COLO829 (cell line): Measurements from ENCODE around the gene CCDC167.
"Not testable (repeated sequence)": the region's sequence is repeated elsewhere in the genome, so short reads cannot be mapped to it uniquely, and the experiment has no call there.

Experiments used
- DNase-seq: peaks from one replicate; pipeline ENCODE4 v3.0.0; 2012; ENCODE audit warnings: low spot score

Gene CCDC167

DNA sequence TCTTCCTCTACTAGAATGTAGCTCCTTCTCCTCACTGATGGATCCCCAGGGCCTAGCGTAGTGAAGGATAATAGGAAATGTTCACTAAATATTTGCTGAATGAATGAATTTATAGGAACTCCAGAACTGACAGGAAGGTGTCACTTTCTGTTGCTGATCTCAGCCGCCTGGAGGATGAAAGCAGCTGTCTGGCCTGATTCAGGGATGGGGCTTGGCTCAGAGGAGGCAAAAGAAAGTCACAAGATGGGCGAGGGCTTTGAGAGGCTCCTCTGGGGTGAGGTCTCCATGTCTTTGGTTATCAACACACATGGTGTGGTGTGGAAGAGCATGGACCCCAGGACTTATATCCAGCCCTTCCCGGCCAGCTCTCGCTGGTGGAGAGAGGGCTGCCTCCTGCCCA is 11.5 kb upstream of the CCDC167 start:
- no peak for DNase-seq

- DNase-seq: no peak
Observed at GRCh38 chr6:37507690-37508421, 8.2 kb upstream of the CCDC167 start.

GRCh38 chr6:37507077-37507476 is 7.4 kb upstream of the CCDC167 start:
- no peak for DNase-seq

DNA sequence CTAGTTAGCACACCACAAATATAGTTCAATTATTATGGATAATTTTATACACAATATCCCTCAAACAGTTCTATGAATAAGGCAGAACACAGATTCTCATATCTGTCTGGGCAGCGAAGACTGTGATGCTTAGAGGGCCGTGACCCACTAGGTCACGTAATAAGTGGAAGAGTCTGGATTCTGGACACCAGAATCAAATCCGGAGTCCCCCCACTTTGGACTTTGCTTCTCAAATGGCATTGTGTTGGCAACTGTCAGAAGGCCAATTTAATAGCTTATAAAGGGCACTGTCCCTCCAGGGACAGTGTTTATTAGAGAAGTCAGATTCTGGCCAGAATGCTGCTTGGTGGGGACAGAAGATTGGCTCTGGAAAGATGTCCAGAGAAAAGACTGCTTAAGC is 6.8 kb upstream of the CCDC167 start:
- no peak for DNase-seq

GRCh38 chr6:37504024-37504423 is 4.3 kb upstream of the CCDC167 start:
- no peak for DNase-seq

DNA sequence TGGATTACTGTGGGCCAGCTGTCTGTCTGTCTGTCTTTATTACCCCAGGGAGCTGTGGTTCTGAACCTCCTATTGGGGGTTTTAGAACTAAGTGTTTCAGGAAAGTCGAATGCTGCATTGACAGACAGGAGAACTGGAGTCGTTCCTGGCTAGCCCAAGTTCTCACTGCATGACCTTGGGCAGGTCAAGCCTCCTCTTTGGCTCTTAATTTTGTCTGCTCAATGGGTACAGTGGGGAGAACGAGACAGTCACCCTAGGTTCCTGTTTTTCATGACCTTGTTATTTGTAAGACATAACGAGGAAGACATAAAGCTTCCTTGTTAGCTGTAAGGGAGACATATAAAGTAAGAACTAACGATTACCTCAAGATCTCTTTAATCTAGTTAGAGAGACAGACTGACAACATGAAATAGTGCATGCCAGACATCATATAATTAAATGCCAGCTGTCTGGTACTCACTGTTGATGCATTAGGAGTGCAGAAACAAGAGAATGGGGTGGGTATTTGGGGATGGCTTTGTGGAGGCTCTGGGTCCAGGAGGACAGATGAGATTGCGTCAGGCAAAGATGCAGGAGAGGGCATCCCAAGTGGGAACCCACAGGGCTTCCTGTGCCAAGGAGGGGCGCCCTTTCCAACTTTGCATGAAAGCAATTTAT is 3.7 kb upstream of the CCDC167 start:
- no peak for DNase-seq

DNA sequence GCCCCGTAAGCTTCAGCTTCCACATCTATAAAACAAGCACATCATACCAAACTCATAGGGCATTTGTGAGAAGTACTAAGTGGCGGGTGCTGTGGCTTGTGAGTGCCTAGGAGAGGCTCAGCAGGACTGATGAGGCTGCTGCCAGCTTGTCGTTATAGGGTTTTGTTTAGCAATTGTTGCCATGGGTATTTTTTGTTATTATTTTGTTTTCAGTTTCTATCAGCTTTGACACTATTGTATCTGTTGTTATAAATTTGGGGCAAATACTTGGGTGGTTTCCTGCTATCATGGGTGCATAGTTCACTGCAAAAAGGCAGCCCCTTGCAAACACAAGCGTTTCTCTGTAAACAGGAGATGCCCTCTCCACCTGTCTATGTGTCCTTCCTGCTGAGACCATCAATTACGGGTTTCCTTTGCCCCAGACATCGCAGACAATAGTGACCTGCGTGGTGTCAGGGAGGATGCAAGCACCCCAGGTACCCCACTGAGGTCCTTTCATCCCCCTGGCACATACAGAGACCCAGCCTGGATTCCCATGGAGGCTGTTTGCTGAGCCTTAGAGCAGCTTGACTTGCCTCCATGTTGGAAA is 3.1 kb upstream of the CCDC167 start:
- no peak for DNase-seq

GRCh38 chr6:37501632-37502491 is 2.2 kb upstream of the CCDC167 start:
- DNase-seq: no peak

DNA sequence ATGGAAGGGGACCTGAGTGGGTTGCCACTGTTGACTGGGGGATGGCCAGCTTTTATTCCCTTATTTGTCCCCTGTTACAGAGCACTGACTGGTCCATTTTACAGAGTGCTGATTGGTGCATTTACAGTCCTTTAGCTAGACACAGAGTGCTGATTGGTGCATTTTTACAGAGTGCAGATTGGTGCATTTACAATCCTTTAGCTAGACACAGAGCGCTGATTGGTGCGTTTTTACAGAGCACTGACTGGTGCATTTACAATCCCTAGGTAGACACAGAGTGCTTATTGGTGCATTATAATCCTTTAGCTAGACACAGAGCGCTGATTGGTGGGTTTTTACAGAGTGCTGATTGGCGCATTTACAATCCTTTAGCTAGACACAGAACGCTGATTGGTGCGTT is 1.2 kb upstream of the CCDC167 start:
- not testable (repeated sequence) for DNase-seq

DNA sequence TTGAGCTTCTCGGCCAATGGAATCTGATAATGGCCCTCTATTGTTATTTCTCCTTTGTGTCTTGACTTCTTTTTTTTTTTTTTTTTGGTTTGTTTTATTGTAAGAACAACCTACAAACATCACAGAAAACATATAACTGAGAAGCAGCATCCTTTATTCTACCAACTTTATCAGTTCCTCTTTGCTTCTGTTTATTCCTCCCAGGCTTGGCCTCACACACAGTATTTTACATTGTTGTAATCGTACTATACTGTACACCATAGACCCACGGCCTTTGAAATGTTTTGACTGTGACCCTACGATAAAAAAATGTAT is 558 bp upstream of the CCDC167 start:
- DNase-seq: no peak

DNA sequence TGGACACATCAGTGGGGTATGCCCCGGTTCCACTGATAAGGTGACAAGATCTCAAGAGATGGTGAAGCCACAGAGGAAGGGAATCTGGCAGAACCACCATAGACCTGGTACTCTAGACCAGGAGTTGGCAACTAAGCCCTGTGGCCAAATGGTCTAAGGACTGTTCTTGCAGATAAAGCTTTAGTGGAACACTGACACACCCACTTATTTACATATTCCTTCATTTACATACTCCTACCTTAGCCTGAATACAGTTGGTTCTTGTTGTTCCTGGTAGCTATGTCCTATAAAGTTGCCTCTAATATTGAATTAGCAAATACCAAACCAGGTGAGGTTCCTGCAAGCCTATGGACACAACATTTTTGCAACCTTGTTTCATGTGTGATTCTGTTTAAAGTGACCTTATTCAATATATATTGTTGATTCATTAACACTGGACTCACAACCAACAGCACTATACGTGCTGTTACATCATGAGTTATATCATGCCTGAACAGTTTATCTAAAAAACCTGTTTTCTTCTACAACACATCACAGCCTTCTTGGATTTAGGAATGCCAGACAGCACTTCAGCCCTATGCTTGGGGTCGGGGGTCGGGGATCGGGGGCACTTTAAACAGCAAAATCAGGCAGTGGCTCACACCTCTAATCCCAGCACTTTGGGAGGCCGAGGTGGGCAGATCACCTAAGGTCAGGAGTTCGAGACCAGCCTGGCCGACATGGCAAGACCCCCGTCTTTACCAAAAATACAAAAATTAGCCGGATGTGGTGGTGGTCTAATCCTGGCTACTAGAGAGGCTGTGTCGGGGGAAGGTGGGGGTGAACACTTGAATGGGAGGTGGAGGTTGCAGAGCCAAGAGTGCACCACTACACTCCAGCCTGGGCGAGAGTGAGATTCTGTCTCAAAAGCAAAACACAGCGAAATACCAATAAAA is 2.5 kb downstream of the CCDC167 start:
- no peak for DNase-seq

GRCh38 chr6:37495244-37495934 is 4.3 kb downstream of the CCDC167 start:
- no peak for DNase-seq

DNA sequence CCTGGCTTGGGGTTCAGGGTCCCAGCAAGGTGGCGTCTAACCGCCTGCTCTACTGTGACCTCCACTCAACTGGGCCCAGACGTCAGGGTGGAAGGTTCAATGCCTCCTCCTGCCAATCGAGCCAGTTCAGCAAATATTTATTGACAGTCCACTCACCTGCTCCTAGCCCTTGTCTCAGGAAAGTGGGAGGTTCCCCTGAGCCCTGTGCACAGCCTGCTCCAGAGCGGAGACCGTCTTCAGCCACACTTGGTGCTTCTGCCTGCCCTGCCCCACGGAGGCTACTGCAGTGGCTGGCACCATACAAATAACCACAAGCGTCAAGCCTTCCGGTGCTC is 6.1 kb downstream of the CCDC167 start:
- DNase-seq: no peak

DNA sequence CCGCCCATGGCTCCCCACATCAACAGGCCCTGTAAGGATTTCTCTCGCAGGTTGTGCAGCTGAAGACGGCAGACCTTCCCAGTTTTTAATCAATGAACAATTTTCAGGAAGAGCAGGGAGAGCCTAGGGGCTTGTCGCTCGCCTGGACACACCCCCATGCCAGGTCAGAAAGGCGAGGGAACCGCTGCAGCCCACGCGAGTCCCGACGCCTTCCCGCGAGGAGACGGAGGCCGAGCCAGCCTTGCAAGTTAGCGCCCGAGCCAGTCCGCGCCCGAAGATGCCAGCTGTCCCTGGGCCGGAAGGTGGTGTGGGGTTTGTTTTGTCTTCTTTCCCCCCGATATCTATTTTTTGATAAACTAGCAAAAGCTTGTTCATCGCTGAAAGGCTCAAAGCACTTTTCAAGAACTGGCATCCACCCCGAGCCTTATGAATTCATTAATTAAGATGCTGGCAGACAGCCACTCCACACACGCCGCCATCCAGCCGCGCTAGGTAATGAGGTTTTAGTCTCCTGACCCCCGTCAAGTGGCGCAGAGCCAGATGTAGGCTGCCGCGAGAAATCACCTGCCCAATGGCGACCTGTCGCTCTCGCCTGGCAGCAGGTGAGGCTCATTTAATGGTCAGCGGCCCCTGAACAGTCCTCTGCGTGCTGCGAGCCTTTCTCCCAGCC is 6.6 kb downstream of the CCDC167 start:
- DNase-seq: no peak

- DNase-seq: no peak
Observed at GRCh38 chr6:37492236-37492972, 7.3 kb downstream of the CCDC167 start.

- no peak for DNase-seq
Observed at GRCh38 chr6:37491830-37492208, 7.9 kb downstream of the CCDC167 start.

DNA sequence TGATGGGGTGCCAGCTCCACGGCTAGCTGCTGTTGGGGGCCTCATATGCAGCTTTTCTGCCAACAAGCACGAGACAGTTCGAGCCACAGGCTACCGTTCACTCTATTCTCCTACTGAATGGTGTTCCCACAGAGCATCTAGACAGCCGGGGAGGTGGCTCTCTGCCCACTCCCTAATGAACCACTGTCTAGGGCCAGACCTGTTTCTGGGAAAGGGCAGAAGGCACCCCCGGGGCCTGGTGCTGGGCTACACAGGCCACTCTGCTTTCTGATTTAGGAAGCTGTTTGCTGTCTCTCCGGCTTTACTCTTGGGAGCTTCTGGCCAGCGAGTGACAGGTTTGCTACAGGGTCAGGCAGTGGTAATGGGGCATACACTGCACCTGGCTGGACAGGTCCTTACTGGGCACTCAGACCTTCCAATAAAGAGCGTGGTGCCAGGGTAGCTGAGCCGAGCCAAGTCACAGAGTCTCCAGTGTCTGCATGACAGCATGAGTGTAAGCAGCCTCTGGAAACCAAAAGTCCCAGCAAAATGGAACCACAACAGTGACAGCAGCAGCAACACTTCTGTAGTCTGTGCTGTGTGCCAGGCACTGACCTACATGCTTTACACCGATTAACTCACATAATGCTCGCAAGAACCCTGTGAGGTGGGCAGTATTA is 8.4 kb downstream of the CCDC167 start:
- no peak for DNase-seq

- DNase-seq: no peak
Observed at GRCh38 chr6:37490536-37491170, 9.0 kb downstream of the CCDC167 start.
